HG02678 (cell line): Measurements from ENCODE around the gene OR11G2.
"Not testable (repeated sequence)": the region's sequence is repeated elsewhere in the genome, so short reads cannot be mapped to it uniquely, and the experiment has no call there.

ENCODE experiments used
- ATAC-seq: cut with Tn5 transposase; IDR thresholded peaks from one replicate; pipeline ENCODE4 v1.9.1; 2021; ENCODE audit warnings: mild to moderate bottlenecking, moderate library complexity; ENCODE audit not compliant: unreplicated experiment

OR11G2 gene

GRCh38 chr14:20219033-20219432, 28.3 kb downstream of the OR11G2 start:
- no peak for ATAC-seq

GRCh38 chr14:20223410-20223809, 32.7 kb downstream of the OR11G2 start, which contains the start of gene OR11H6:
Gene OR11H6, plus strand, starts transcription at chr14:20223710. Its CDS starts 0 bp downstream, at chr14:20223710.
- ATAC-seq = no peak

GRCh38 chr14:20228681-20229080, 38.0 kb downstream of the OR11G2 start, which contains the start of gene OR11H7:
Gene OR11H7, plus strand, starts transcription at chr14:20228981.
- ATAC-seq = no peak

GRCh38 chr14:20235415-20235814, 44.7 kb downstream of the OR11G2 start:
- ATAC-seq = not testable (repeated sequence)

GRCh38 chr14:20247646-20248246, 57.0 kb downstream of the OR11G2 start:
- no peak for ATAC-seq
